GM21367 (cell line): Measurements from ENCODE around the gene JPH2.

Experiments
- ATAC-seq: cut with Tn5 transposase; IDR thresholded peaks from one replicate; pipeline ENCODE4 v1.9.1; 2021; ENCODE audit not compliant: unreplicated experiment

Gene JPH2

DNA sequence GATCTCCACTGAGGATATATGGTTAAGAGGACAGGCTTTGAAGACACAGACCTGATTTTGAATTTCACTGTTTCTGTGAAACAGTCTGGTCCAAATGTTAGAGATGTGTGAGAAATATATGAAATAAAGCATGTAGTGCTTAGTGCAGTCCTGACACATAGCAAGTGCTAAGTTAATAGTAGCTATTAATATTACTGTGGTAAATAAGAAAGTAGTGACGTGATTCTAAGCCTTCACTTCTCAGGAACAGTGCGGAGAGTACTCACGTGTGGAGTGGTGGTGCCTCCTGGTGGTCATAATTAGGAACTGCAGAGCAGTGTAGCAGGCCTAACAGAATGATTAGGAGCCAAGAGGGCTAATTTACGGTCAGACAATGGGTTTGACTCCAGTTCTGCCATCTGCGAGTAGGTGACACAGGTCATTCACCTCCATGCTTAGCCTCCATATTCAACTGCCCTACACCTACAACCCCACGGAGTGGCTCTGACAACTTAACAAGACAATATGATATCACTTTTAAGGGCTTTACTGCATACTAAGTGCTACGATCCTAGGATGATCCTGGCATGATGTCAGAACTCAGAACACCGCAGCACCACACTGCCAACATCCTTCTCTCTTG is 106.2 kb downstream of the JPH2 start:
- ATAC-seq: peak; percentile 57

DNA sequence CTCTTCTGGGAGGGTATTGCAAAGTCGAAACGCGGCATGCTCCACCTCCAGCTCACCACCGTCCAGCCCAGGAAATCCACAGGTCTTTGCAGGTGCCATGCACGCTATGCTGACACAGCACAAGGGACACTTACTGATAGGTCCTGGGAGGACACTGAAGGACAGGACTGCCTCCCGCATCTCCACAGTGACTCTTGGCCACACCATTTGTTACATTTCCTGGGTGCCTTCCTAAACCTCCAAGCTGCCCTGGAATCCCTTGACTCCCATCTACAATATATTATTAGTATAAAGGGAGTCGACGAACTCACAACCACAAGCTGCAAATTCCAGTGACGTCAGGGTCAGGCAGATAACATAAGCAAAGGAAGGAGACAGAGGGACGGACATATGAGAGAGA is 106.9 kb downstream of the JPH2 start:
- ATAC-seq: no peak

DNA sequence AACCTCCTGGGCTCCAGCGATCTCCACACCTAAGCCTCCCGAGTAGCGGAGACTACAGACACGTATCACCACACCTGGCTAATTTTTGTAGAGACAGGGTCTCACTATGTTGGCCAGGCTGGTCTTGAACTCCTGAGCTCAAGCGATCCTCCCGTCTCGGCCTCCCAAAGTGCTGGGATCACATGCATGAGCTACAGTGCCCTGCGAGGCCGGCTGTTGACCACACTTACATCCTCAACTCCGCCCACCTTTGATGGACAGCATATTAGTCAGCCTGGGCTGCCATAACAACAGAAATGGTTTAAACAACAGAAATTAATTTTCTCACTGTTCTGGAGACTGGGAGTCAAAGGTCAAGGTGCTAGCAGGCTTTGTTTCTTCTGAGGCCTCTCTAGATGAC is 107.7 kb downstream of the JPH2 start:
- ATAC-seq: no peak

DNA sequence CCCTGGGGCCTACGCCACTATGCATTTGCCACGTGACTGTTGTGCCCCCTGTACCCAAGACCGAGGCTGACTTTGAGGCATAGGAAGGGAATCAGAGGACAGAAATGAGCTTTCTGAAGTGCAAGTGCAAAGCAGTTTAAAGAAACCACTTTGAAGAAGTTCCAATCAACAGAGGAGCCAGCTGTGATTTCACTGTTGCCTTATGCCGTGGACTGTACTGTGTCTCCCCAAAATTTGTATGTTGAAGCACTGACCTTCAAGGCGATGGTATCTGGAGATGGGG is 111.1 kb downstream of the JPH2 start:
- ATAC-seq: no peak

DNA sequence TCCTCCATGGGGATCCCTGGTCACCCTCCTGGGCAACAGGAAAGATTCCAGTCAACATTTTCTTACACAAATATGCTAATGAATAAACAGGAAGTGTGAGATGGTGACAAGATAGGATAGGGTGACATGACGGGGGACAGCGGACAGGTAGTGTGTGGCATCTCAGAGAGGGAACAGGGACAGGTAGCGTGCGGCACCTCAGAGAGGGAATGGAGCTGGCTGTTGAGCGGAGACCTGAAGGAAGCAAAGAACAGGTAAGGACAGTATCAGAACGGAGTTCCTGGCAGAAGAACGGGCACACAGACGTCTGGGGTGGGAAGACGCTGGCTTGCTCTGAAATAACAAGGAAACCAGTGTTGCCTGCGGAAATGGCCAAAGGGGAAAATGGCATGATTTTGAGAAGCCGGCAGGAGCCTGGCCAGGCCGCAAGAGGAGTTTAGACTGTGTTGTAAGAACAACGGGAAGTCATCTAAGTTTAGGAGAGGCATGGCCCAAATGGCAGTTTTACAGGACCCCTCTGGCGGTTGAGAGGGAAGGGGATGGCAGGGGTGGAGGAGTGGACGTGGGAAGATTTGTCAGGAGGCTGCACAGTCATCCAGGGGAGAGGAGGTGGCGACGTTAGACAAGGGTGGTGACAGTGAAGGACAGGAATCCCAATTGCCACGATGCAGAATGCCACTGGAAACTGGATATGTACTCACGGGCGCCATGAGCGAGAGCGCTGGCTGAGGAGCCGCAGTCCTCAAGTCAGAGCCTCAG is 111.6 kb downstream of the JPH2 start:
- no peak for ATAC-seq

DNA sequence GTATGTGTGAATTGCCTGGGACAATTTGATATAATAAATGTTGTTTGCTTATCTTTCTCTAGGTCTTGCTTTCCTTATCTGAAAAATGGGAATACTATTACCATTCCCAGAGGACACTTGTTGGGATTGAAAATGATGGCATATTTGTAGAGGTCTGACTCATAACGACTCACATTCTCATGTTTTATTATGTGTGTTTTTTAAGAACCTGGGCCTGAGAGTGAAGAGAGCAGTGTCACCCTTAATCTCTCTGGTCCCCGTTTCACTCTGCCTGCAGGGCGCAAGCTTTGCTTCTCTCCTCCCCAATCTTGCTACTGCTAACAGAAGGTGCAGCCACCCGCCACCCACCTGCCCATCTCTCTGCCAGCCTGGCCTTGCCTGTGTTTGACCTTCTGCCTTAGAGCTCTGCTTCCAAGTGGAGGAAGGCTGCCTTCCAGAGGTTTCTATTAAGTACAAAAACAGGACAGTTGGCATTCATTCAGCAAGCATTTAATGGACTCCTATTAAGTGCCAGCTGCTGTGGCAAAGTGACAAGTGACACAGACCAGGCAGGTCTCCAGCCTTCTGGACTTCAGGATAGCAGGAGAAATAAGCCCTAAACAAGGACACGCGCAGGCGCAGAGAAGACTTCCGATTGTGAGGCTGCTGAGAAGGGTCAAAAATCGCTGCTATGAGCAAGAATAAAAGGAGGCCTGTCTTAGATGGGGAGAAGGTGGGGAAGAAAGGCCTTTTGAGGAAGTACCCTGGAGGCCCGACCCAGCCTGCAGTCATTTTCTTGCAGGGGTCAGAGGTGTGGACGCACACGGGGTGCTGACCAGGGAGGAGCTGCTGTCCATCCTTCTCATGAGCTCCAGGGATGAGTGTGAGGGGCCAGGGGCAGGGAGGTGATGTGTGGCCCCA is 112.5 kb downstream of the JPH2 start:
- ATAC-seq: no peak

DNA sequence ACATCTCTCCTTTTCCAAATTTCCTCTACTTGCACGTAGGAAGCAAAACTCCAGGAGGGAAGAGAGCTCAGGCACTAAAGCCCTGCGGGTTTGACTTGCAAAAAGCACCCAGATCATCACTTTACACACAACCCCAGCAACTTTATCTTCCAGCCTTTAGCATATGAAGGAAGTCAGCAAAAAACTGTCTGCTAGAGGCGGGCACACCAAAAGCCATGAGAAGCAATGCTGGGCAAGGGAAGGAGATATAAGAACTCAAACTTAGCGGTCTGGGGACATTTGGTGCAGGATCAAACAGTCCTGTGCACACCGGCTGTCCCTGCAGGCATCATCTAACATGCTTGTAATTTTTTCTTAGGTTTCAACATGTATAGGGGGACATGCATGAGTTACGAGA is 113.3 kb downstream of the JPH2 start:
- ATAC-seq: no peak

DNA sequence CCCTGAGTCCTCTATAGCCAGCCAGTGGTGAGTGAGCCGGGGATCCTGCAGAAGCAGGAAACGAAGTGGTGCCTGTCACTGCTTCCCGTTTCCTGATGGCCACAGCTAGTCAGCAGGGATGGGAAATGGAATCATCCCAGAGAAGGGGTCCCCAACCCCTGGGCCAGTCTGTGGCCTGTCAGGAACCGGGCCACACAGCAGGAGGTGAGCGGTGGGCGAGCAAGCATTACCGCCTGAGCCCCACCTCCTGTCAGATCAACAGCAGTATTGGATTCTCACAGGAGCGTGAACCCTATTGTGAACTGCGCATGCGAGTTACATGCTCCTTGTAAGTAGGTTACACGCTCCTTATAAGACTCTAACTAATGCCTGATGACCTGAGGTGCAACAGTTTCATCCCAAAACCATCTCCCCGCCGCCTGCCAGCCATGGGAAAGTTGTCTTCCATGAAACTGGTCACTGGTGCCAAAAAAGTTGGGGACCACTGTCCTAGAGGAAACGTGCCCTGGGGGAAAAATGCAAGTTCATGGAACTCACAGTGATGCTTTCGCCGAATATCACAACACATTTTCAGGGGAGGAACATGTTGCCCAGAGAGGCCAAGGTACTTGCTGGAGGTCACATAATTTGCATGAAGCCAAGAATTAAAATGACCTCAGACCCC is 113.8 kb downstream of the JPH2 start:
- ATAC-seq: no peak

DNA sequence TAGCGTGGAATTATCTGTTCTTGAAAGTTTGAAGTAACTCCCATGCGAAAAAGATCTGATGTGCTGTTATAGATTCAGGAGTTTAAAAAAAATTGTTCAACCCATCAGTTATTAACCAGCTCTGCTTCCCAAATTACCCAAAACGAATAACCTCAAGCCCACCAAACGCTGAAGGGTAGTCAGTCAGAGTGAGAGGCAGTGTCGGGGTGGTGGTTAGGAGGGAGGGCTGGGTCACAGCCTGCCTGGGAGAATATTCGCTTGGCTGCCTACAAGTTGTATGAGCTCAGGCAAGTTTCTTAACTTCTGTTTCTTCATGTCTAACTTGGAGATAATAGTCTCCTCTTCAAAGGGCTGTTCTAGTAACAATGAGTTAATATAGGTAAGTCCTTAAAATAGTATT is 114.6 kb downstream of the JPH2 start:
- no peak for ATAC-seq

DNA sequence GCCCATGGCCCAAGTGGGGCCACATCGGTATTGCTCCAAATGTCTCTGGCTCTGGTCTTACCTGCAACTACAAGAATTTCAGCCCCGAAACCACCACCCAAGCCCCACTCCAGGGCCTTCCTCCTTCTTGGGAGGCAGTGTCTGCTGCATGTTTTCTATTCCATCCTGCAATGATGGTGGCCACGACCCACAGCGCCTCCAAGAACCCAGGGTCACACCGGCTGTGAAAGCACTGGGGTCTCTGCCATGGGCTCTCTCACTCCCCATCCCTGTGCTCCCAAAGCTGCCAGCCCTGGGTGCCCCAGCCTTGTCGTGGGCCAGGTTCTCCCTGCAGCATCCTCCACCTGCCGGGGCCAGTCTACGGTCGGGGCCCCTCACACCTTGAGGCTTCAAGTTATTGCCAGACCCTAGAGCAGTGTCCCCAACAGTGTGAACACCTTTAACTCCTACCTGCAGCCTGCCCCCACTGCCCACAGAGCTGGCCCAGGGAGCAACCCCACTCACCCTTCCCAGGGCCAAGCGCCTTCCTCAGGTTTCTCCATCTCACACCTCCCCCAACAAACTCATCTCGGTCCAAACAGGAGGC is 115.4 kb downstream of the JPH2 start:
- ATAC-seq: no peak

DNA sequence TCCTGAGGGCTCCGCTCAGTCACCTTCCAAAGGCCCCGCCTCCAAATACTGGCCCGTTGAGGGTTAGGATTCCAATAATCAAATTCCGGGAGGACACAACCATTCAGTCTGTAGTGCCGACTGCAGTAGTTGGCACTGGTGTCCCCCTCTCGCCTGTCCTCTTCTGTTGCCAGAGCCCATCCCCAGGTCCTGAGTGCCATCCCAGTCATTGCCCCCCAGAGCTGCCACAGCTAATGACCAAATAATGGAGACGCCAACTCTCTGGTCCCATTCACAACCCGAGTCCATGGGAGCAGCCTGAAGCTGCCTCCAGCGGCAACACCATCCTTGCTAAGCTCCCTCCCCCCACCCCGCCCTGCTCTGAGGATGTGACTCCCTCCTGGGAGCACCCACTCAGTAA is 115.9 kb downstream of the JPH2 start:
- no peak for ATAC-seq

DNA sequence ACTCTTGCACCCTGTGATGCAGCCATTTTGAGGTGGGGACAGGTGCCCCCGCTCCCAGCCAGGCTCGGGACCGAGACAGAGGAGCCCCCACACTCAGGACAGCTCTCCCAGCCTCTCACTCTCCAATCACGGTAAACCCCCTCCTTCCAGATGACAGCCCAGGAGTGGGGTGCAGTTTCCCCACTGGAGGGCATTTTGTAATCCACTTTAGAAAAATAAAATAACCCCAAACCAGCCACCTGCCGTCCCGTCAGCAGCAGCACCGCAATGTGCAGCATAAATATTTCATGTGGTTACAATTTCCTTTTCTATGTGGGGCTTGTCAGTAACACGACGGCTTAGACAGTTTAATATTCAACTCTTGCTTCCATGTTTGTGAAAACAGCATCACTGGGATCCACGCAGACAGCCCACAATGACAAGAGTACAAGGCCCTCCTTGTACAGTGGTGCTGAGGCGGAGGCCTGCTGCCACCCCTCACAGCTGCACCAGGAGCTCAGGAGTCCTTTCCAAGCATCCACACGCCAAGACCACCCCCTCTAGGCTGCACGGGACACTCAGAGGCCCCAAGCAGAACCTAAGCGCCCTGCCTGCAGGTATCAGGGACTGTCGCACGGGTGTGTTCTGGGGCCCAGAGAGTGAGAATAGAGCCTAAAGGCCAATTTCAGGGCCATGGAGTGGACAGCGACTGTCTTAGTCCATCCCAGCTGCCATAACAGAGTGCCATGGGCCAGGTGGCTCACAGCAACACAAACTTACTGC is 116.7 kb downstream of the JPH2 start:
- ATAC-seq: no peak

DNA sequence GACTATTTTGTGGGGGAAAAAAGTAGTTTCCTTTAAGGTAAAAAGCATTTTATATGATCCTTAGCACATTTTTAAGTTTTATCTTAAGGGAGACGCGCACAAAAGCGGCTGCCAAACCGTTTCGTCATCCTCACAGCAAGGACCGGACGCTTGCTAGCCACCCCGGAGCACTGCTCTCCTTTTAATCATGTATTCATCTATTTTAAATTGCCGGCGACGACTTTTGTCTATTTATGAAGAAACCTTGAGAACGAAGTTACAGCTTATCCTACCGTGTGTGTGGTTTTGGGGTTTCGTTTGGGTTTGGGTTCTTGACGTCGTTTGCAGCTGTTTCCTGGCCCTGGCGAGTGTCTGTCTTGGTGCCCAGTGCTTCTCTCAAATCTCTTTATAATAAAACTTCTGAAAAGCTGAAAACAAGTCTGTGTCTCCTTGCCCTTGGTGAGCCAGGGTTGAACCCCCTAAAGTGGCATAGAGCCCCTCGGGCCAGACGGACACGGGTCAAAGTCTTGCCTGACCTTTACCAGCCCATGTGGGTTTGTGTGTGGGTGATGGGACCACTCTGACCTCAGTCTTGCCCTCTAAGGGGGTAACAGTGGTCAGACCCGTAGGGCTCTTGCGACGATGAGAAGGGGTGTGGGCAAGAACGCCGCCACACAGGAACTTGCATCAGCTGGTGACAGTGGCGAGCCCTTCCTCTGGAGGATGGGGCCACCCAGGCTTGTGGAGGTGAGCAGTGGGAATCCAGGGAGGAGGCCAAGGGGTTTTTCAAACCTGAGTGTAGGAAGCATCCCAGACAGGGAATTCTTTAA is 117.6 kb downstream of the JPH2 start:
- no peak for ATAC-seq

DNA sequence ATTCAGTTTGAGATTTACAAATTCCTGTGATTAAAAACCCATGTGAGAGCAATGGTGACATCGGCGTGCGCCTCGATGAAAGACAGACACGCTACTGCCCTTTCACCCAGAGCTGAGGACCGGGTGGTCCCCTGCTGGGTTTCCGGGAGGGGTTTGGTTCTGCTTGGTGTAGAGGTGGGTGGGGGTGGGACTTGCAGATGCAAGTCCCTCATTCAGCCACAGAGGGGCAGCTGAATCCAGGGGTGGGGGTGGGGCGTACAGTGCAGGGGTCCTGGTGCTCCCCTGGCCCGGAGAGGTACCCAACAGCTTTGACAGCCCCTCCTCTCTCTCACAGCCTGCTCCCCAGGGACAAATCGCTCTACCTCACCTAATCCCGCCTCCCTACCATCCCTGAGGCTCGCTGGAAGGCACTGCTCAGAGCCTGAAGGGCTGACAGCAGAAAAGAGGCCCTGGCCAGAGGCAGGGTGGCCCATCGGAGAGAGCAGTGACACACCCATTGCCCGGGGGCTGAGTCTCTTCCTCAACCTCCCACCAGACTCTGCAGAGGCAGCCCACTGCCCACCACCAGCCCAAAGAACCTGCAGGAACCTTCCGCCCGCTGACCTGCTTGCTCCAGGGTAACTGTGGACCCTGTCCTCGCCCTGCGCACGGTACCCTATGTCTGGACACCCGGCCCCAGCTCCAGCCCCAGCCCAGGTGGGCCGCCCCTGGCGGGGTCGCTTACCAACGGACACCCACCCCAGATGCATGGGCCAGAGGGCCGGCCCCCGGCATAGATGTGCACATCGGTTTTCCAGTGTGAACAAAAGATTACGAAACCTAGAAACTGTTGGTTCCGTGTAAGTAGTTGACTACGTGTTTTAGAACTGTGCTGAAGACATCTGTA is 118.4 kb downstream of the JPH2 start:
- no peak for ATAC-seq

DNA sequence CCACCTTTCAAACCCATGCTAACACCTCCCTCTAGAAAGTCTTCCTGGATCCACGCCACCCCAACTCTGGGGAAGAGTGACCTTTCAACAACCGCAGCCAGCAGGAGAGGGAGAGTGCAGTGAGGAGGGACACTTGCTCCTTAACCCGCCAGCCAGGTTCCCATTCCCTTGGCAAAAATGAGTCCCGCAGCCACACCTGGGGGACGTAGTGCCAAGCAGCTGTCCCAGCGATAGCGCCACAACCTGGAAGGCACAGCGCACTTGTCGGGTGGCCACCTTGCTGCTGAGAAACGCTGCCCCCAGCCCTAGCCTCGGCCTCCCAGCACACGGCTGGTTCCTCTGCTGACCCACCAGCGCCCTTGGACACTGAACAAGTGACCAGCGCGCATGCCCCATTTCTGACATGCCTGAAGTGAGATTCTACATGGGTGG is 119.3 kb downstream of the JPH2 start:
- ATAC-seq: no peak

DNA sequence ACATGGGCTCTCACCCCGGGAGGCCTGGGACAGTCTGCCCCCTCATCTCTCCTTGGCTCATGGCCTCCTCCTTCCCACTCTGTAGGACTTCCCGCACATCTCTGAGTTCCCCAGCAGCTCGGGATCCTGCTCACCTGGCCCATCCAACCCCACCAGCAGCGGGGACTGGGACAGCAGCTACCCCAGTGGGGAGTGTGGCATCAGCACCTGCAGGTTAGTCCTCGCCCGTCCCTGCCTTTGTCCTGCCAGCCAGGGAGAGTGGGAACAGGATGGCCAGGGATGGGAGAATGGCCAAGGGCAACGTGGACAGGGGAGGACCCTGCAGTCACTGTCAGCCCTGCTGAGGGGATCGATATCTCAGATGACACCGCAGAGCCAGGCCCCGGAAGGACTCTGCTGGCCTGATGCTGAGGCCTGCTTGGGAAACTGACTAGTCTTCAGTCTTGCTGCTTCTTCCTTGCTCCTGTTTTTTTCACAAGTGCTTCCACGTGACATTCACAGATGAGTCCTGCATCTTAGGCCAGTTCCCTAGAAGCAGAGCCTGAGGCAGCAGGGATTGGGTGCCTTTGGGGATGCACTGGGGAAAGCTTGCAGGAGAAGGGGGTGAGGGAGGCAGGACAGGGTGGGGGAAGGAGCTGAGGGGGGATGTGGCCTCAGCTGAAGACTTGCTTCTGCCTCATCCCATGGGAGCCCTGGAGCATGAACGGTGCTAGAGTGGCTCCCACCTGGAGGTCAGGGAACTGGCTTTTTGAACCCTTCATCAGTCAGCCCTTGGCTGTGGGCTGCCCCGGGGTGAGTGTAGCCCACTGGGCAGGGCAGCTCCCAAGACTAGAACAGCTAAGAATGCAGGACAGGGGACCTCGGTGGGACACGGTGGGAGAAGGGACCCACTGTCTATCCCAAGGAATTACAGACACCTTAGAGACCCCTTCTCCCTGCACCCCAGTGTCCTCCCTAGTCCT is 120.1 kb downstream of the JPH2 start:
- no peak for ATAC-seq
